IPS-18a (cell line): ENCODE data around the gene RPH3AL.

Experiments
- H3K27ac ChIP-seq: one replicate; pipeline ENCODE4 v1.5.1; 2013; ENCODE audit warnings: low read length
- H3K27me3 ChIP-seq: one replicate; pipeline ENCODE4 v1.6.1; 2013; ENCODE audit warnings: mild to moderate bottlenecking, low read length; ENCODE audit not compliant: control insufficient read depth, insufficient read depth
- H3K36me3 ChIP-seq: one replicate; pipeline ENCODE4 v1.6.1; 2013; ENCODE audit warnings: low read depth, low read length; ENCODE audit not compliant: control insufficient read depth
- H3K4me1 ChIP-seq: one replicate; pipeline ENCODE4 v1.6.1; 2013; ENCODE audit warnings: low read depth, low read length; ENCODE audit not compliant: control insufficient read depth
- H3K4me3 ChIP-seq: one replicate; pipeline ENCODE4 v1.5.1; 2013; ENCODE audit warnings: low read length
- H3K9ac ChIP-seq: one replicate; pipeline ENCODE4 v1.6.1; 2013; ENCODE audit warnings: mild to moderate bottlenecking, low read length, moderate library complexity
- H3K9me3 ChIP-seq: one replicate; pipeline ENCODE4 v1.6.1; 2013; ENCODE audit warnings: low read depth, low read length; ENCODE audit not compliant: control insufficient read depth

Gene RPH3AL

DNA sequence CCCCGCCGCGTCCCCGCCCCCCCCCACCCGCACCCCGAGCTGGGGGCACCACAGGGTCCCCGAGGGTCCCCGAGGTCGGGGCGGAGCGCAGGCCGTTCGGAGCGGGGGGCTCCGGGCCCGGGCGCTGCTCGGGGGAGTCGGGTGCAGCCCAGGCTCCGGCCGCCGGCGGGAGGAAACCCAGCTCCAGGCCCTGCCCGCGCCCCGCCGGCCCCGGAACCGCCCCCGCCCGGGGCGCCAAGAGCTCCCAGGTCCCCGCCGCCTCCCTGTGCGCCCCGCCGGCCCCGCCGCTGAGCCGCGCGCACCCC, 33.2 kb upstream of the RPH3AL start:
- Histone ChIP-seq H3K27ac (no peak overlapping the region), H3K9me3 (no peaks in the 10 kb centered on the region), H3K27me3 (peaks cover 57% of the 10 kb centered on the region), H3K36me3 (no peaks in the 10 kb centered on the region), H3K9ac (no peak overlapping the region), H3K4me3 (no peak overlapping the region), H3K4me1 (peaks cover 28% of the 10 kb centered on the region)

GRCh38 chr17:385178-385835, 32.7 kb upstream of the RPH3AL start:
- H3K9ac ChIP-seq: no peak overlapping the region

DNA sequence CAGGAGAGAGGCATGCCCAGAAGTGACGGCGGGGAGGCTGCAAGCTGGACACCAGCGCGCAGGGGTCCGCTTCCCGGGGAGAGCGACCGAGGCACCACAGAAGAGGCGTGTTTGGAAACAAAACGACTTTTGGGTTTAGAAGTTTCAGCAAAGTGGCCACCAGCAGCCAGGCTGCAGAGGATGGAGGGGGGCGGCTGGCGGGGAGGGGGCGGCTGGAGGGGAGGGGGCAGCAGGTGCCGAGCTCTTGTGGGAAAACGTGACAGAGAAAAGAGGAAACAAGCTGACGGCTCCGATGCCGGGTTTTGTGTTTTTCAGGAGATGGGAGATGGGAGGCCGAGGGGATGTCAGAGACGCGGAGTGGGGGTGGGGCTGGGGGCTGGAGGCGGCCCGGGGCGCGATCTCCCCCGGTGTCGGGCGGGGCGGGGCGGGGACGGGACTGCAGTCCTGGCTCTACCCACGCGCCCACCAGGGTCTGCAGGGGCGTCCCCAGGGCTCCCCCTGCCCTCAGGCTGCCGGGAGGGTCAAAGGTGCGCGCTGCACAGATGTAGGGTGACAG, 32.1 kb upstream of the RPH3AL start:
- peaks cover 57% of the 10 kb centered on the region for H3K27me3 ChIP-seq

More at GRCh38 chr17:385178-385835, 32.7 kb upstream of the RPH3AL start:
- Histone ChIP-seq H3K4me1 (peaks cover 28% of the 10 kb centered on the region), H3K4me3 (peak overlapping the region; percentile 39), H3K36me3 (no peaks in the 10 kb centered on the region), H3K9me3 (no peaks in the 10 kb centered on the region), H3K27ac (no peak overlapping the region), H3K27me3 (peaks cover 57% of the 10 kb centered on the region)

DNA sequence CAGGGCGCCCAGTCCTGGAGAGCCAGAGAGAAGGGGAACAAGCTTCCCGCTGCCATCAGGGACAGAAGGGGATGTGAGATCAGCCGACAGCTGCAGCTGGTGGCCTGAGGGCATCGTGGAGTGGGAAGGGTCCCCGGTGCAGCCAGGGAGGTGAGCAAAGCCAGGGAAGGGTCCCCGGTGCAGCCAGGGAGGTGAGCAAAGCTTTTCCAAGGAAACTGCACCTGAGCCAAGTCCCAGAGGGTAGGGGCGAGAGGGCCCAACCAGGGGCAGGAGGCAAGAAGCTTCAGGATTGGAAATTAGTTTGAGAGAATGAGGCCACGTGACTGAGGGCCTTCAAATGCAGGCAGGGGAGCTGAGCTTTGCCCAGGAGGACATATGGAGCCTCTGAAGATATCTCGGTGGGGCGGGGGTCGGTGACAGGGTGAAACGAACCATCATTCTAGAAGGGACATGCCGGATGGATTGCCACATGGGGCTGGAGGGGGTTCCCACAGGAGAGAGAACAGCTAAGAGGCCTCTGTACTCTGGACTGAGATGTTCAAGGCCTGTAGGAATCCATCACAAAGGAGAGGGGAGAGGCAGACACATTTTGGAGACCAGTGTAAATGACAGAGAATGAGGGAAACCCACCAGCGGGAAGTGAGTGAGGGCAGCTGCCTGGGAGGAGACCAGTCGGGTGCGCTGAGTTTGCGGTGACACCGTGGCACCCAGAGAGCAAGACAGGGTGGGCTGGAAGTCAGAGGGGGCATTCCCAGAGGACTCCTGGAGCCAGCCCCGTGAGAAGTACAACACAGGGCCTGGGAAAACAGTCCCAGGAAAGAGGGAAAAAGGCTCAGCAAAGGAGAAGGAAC, 31.4 kb upstream of the RPH3AL start:
- no peak overlapping the region for H3K4me3 ChIP-seq
- H3K9me3 ChIP-seq: no peaks in the 10 kb centered on the region
- H3K36me3 ChIP-seq: no peaks in the 10 kb centered on the region
- H3K27ac ChIP-seq: no peak overlapping the region
- H3K27me3 ChIP-seq: peaks cover 57% of the 10 kb centered on the region
- no peak overlapping the region for H3K9ac ChIP-seq
- peaks cover 28% of the 10 kb centered on the region for H3K4me1 ChIP-seq

More for the DNA sequence above, 32.1 kb upstream of the RPH3AL start:
- H3K27ac ChIP-seq: no peak overlapping the region
- H3K4me1 ChIP-seq: peaks cover 28% of the 10 kb centered on the region
- no peaks in the 10 kb centered on the region for H3K9me3 ChIP-seq
- no peaks in the 10 kb centered on the region for H3K36me3 ChIP-seq
- peak overlapping the region; percentile 39 for H3K4me3 ChIP-seq
- no peak overlapping the region for H3K9ac ChIP-seq

DNA sequence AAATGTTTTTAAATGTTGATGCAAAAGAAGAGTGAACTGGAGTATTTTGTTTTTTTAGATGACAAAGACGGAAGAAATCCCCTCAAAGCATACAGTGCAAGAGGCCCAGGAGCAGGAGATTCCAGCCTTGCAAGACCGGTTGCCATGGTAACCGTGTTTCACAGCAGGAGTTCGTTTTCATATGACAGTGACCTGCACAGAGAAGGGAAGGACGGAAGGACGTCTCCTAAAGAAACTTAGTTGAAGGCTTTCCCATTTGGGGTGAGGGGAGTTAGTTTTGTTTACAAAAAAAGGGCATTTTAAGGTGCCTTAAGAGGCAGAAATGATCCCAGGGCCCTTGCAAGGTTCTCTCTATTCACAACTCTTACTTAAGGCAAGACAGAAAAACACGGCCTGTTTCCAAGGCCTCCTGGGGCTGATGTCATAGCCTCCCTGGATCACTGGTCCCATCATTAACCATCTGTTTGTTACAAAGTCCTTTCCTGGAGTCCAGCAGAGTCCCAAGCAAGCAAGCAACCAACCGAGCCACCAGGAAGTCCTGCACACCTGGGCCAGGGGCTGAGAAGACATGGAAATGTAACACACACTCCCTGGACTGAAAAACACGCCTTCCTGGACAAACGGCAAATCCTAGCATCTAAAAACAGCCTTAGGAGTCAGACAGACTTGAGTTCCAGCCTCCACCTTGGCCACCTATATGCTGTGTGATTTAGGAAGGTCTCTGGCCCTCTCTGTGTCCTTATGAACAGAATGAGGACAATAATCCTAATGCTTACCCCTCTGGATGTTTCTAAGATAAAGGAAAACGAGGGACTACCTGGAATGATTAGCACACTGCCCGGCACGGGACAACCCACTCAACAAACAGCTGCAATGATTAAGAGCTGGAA, 30.3 kb upstream of the RPH3AL start:
- Histone ChIP-seq H3K27ac (no peak overlapping the region), H3K4me1 (peaks cover 28% of the 10 kb centered on the region), H3K36me3 (no peaks in the 10 kb centered on the region), H3K9me3 (no peaks in the 10 kb centered on the region), H3K9ac (no peak overlapping the region), H3K27me3 (peaks cover 46% of the 10 kb centered on the region), H3K4me3 (no peak overlapping the region)

DNA sequence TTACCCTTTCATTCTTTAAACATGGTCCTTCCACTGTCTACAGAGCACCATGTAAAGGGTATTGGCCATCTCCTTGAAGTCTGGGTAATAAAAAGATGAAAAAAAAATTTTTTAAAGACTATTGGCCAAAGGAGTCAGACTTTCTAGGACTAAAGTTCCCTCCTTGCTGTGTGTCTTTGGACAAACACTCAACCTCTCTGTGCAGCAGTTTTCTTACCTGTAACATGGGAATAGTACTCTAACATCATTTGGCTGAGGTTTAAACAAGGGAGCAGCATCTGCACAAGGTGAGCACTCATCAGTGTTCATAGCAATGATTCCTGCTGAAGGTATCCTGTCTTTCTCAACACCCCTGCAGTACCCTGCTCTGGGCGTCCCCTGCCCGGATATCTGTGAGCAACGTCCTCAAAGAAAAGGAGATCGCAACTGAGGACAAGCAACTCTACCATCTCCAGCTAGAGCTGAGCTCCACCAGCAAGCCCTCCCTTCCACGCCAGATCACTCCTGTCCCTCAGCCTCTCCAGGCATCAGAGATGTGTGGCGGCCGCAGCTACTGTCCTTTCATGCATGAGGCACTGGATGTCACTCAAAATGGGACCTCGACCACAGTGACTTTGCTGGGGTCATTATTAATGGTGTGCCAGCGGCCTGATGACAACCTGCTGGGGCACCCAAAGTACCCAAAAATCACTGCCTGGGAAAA, 29.5 kb upstream of the RPH3AL start:
- Histone ChIP-seq H3K4me3 (no peak overlapping the region), H3K9ac (no peak overlapping the region), H3K27me3 (peaks cover 40% of the 10 kb centered on the region), H3K9me3 (no peaks in the 10 kb centered on the region), H3K27ac (no peak overlapping the region), H3K4me1 (peaks cover 28% of the 10 kb centered on the region), H3K36me3 (no peaks in the 10 kb centered on the region)

DNA sequence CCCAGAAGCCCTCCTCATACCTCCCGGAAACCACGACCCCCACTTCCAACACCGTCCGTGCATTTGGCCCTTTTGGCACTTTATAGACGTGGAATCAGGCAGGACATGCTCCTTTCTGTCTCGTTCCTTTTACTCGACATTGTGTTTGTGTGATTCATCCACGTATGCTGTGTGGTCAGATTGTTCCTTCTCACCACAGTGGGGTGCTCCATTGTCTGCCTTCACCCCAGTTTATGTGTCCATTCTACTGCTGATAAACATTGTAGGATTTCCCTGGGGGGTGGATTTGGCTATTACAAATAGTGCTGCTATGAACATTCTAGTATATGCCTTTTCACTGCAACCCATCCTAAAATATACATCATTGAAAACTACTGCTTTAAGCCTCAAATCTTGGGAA, 28.9 kb upstream of the RPH3AL start:
- H3K27me3 ChIP-seq: peaks cover 35% of the 10 kb centered on the region

GRCh38 chr17:379531-380465, 27.2 kb upstream of the RPH3AL start:
- no peak overlapping the region for H3K9ac ChIP-seq
- no peaks in the 10 kb centered on the region for H3K9me3 ChIP-seq
- no peaks in the 10 kb centered on the region for H3K36me3 ChIP-seq
- H3K27ac ChIP-seq: no peak overlapping the region
- H3K27me3 ChIP-seq: peaks cover 26% of the 10 kb centered on the region
- H3K4me1 ChIP-seq: peaks cover 26% of the 10 kb centered on the region
- H3K4me3 ChIP-seq: no peak overlapping the region

More for the DNA sequence above, 28.9 kb upstream of the RPH3AL start:
- H3K36me3 ChIP-seq: no peaks in the 10 kb centered on the region
- H3K27ac ChIP-seq: no peak overlapping the region
- peaks cover 26% of the 10 kb centered on the region for H3K4me1 ChIP-seq
- no peak overlapping the region for H3K4me3 ChIP-seq
- H3K9ac ChIP-seq: no peak overlapping the region
- H3K9me3 ChIP-seq: no peaks in the 10 kb centered on the region

GRCh38 chr17:378068-378467, 25.5 kb upstream of the RPH3AL start:
- Histone ChIP-seq H3K4me3 (no peak overlapping the region), H3K27me3 (peaks cover 9% of the 10 kb centered on the region), H3K9ac (no peak overlapping the region), H3K4me1 (peaks cover 12% of the 10 kb centered on the region), H3K36me3 (no peaks in the 10 kb centered on the region), H3K27ac (no peak overlapping the region), H3K9me3 (no peaks in the 10 kb centered on the region)
